ENCODE results near the gene INPP5F. TPM values are rescaled to one million over a fixed set of nuclear protein-coding genes. Genes with fewer than 3 reads are reported as not detected.

Gene INPP5F
- total and polyA plus RNA-seq, 9 of the 15 experiments (the other 6 are each of a cell fraction or from before 2014, with no cell fraction given), result 1.6 to 7.3 (median 6.0) TPM

DNA sequence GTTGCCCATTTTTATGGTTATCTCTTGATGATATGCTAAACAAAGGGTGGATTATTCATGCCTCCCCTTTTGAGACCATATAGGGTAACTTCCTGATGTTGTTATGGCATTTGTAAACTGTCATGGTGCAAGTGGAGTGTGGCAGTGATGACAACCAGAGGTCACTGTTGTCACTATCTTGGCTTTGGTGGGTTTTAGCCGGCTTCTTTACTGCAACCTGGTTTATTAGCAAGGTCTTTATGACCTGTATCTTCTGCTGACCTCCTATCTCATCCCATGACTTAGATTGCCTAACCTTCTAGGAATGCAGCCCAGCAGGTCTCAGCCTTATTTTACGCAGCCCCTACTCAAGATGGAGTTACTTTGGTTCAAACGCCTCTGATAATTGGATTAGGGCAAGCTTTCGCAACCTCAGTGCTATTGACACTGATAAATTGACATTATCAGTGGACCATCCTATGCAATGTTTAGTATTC is 37.8 kb upstream of the INPP5F start (continued):
- TF ChIP-seq ZNF766 (CRISPR knock-in tag; conservative IDR thresholded peaks at IDR 0.05) (peak; percentile 93), ZNF639 (CRISPR knock-in tag; conservative IDR thresholded peaks at IDR 0.05 in 1 of 2, IDR thresholded peaks at IDR 0.05 in 1 of 2) (peak in 1 of 2 experiments; percentile 94; a peak in 2 of 4 replicates), ZNF239 (CRISPR knock-in tag; IDR thresholded peaks at IDR 0.05) (peak; percentile 84), ZNF354B (CRISPR knock-in tag; IDR thresholded peaks at IDR 0.05) (peak; percentile 61; the same call in 1 of the 2 replicates), ERF (CRISPR knock-in tag; IDR thresholded peaks at IDR 0.05) (peak; percentile 84), DACH1 (IDR thresholded peaks at IDR 0.05; ENCODE audit: partially characterized antibody) (no peak), FOXA3 (CRISPR knock-in tag; conservative IDR thresholded peaks at IDR 0.05 in 1 of 2, IDR thresholded peaks at IDR 0.05 in 1 of 2) (0 out of 4 replicates have a peak, but pooled peaks of 1 of the 2 experiments have one; percentile 3), ZFP1 (CRISPR knock-in tag; IDR thresholded peaks at IDR 0.05) (0 out of 2 replicates have a peak, but pooled peaks have one; percentile 42), CEBPG (CRISPR knock-in tag; IDR thresholded peaks at IDR 0.05) (no peak), CEBPG (tag; conservative IDR thresholded peaks at IDR 0.05 in 1 of 2, IDR thresholded peaks at IDR 0.05 in 1 of 2) (peak in 1 of 2 experiments; percentile 43; a peak in 3 of 4 replicates), NR2C2 (CRISPR knock-in tag; IDR thresholded peaks at IDR 0.05) (no peak), NR2C2 (tag; IDR thresholded peaks at IDR 0.05) (peak; percentile 70), NR4A1 (CRISPR knock-in tag; IDR thresholded peaks at IDR 0.05) (peak; percentile 71; the same call in 1 of the 2 replicates), NR4A1 (tag; IDR thresholded peaks at IDR 0.05) (peak; percentile 95)
- TF ChIP-seq, protein P1, sequence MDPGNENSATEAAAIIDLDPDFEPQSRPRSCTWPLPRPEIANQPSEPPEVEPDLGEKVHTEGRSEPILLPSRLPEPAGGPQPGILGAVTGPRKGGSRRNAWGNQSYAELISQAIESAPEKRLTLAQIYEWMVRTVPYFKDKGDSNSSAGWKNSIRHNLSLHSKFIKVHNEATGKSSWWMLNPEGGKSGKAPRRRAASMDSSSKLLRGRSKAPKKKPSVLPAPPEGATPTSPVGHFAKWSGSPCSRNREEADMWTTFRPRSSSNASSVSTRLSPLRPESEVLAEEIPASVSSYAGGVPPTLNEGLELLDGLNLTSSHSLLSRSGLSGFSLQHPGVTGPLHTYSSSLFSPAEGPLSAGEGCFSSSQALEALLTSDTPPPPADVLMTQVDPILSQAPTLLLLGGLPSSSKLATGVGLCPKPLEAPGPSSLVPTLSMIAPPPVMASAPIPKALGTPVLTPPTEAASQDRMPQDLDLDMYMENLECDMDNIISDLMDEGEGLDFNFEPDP (CRISPR knock-in tag; IDR thresholded peaks at IDR 0.05), result peak; percentile 83; the same call in 1 of the 2 replicates
- TF ChIP-seq, protein P2, sequence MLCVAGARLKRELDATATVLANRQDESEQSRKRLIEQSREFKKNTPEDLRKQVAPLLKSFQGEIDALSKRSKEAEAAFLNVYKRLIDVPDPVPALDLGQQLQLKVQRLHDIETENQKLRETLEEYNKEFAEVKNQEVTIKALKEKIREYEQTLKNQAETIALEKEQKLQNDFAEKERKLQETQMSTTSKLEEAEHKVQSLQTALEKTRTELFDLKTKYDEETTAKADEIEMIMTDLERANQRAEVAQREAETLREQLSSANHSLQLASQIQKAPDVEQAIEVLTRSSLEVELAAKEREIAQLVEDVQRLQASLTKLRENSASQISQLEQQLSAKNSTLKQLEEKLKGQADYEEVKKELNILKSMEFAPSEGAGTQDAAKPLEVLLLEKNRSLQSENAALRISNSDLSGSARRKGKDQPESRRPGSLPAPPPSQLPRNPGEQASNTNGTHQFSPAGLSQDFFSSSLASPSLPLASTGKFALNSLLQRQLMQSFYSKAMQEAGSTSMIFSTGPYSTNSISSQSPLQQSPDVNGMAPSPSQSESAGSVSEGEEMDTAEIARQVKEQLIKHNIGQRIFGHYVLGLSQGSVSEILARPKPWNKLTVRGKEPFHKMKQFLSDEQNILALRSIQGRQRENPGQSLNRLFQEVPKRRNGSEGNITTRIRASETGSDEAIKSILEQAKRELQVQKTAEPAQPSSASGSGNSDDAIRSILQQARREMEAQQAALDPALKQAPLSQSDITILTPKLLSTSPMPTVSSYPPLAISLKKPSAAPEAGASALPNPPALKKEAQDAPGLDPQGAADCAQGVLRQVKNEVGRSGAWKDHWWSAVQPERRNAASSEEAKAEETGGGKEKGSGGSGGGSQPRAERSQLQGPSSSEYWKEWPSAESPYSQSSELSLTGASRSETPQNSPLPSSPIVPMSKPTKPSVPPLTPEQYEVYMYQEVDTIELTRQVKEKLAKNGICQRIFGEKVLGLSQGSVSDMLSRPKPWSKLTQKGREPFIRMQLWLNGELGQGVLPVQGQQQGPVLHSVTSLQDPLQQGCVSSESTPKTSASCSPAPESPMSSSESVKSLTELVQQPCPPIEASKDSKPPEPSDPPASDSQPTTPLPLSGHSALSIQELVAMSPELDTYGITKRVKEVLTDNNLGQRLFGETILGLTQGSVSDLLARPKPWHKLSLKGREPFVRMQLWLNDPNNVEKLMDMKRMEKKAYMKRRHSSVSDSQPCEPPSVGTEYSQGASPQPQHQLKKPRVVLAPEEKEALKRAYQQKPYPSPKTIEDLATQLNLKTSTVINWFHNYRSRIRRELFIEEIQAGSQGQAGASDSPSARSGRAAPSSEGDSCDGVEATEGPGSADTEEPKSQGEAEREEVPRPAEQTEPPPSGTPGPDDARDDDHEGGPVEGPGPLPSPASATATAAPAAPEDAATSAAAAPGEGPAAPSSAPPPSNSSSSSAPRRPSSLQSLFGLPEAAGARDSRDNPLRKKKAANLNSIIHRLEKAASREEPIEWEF (CRISPR knock-in tag; IDR thresholded peaks at IDR 0.05), result peak; percentile 94
- TF ChIP-seq, protein P3, sequence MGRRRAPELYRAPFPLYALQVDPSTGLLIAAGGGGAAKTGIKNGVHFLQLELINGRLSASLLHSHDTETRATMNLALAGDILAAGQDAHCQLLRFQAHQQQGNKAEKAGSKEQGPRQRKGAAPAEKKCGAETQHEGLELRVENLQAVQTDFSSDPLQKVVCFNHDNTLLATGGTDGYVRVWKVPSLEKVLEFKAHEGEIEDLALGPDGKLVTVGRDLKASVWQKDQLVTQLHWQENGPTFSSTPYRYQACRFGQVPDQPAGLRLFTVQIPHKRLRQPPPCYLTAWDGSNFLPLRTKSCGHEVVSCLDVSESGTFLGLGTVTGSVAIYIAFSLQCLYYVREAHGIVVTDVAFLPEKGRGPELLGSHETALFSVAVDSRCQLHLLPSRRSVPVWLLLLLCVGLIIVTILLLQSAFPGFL (CRISPR knock-in tag; IDR thresholded peaks at IDR 0.05), result no peak

Data from K562 (cell line).